ENCODE results near the gene ANKFN1.
A peak's percentile ranks its signal among the peaks of the same experiment; 100 is the strongest.

Gene ANKFN1

GRCh38 chr17:56471696-56472095 lies 318.4 kb downstream of the ANKFN1 start:
- Histone ChIP-seq H3K27ac (ENCODE audit: low read depth, low read length) (no peak overlapping the region), H3K4me3 (ENCODE audit: low read length) (no peak overlapping the region), H3K27me3 (ENCODE audit: control insufficient read depth, low read length) (no peaks in the 10 kb centered on the region), H3K4me1 (ENCODE audit: control insufficient read depth, low read length) (no peaks in the 10 kb centered on the region), H3F3A (ENCODE audit: control insufficient read depth, insufficient read depth) (no peaks in the 10 kb centered on the region), H3K79me2 (ENCODE audit: control insufficient read depth, low read length) (no peaks in the 10 kb centered on the region), H3K9me3 (ENCODE audit: control insufficient read depth, insufficient read depth, low read length) (no peaks in the 10 kb centered on the region), H3K36me3 (ENCODE audit: control insufficient read depth, low read length) (no peaks in the 10 kb centered on the region), H4K20me1 (ENCODE audit: control insufficient read depth, insufficient read depth, low read depth, low read length) (no peaks in the 10 kb centered on the region), H3K9me2 (replicated peaks; ENCODE audit: control insufficient read depth, low read length) (no peaks in the 10 kb centered on the region), H3K4me2 (ENCODE audit: low read length) (no peak overlapping the region)
- TF ChIP-seq CTCF (IDR thresholded peaks at IDR 0.05; ENCODE audit: low read depth, low read length, poor library complexity, severe bottlenecking), result no peak
- TF ChIP-seq EZH2phosphoT487 (IDR thresholded peaks at IDR 0.05; ENCODE audit: borderline replicate concordance, low read length), result no peak

GRCh38 chr17:56475116-56475515 lies 321.8 kb downstream of the ANKFN1 start:
- Histone ChIP-seq H3K9me2 (replicated peaks; ENCODE audit: control insufficient read depth, low read length) (no peaks in the 10 kb centered on the region), H3K4me1 (ENCODE audit: control insufficient read depth, low read length) (no peaks in the 10 kb centered on the region), H3K9me3 (ENCODE audit: control insufficient read depth, insufficient read depth, low read length) (no peaks in the 10 kb centered on the region), H3F3A (ENCODE audit: control insufficient read depth, insufficient read depth) (no peaks in the 10 kb centered on the region), H4K20me1 (ENCODE audit: control insufficient read depth, insufficient read depth, low read depth, low read length) (no peaks in the 10 kb centered on the region), H3K27ac (ENCODE audit: low read depth, low read length) (no peak overlapping the region), H3K27me3 (ENCODE audit: control insufficient read depth, low read length) (no peaks in the 10 kb centered on the region), H3K4me2 (ENCODE audit: low read length) (no peak overlapping the region), H3K4me3 (ENCODE audit: low read length) (no peak overlapping the region), H3K36me3 (ENCODE audit: control insufficient read depth, low read length) (no peaks in the 10 kb centered on the region), H3K79me2 (ENCODE audit: control insufficient read depth, low read length) (no peaks in the 10 kb centered on the region)
- TF ChIP-seq EZH2phosphoT487 (IDR thresholded peaks at IDR 0.05; ENCODE audit: borderline replicate concordance, low read length) (no peak), CTCF (IDR thresholded peaks at IDR 0.05; ENCODE audit: low read depth, low read length, poor library complexity, severe bottlenecking) (no peak)

GRCh38 chr17:56478836-56479447 lies 325.7 kb downstream of the ANKFN1 start:
- no peak overlapping the region for H3K27ac ChIP-seq (ENCODE audit: low read depth, low read length)

More at GRCh38 chr17:56478836-56479447, 325.7 kb downstream of the ANKFN1 start:
- Histone ChIP-seq H3K4me1 (ENCODE audit: control insufficient read depth, low read length) (no peaks in the 10 kb centered on the region), H3K4me2 (ENCODE audit: low read length) (no peak overlapping the region), H3K9me2 (replicated peaks; ENCODE audit: control insufficient read depth, low read length) (no peaks in the 10 kb centered on the region), H4K20me1 (ENCODE audit: control insufficient read depth, insufficient read depth, low read depth, low read length) (no peaks in the 10 kb centered on the region), H3K9me3 (ENCODE audit: control insufficient read depth, insufficient read depth, low read length) (no peaks in the 10 kb centered on the region), H3K36me3 (ENCODE audit: control insufficient read depth, low read length) (no peaks in the 10 kb centered on the region), H3K79me2 (ENCODE audit: control insufficient read depth, low read length) (no peaks in the 10 kb centered on the region), H3K4me3 (ENCODE audit: low read length) (no peak overlapping the region), H3F3A (ENCODE audit: control insufficient read depth, insufficient read depth) (no peaks in the 10 kb centered on the region), H3K27me3 (ENCODE audit: control insufficient read depth, low read length) (peaks cover 4% of the 10 kb centered on the region; the same call in 1 of the 2 replicates)
- TF ChIP-seq CTCF (IDR thresholded peaks at IDR 0.05; ENCODE audit: low read depth, low read length, poor library complexity, severe bottlenecking), result peak; percentile 69
- no peak for TF ChIP-seq EZH2phosphoT487 (IDR thresholded peaks at IDR 0.05; ENCODE audit: borderline replicate concordance, low read length)

All from DOHH2 (cell line).